HG03342 (cell line): ENCODE measurements around the gene LTBP1.
"Not testable (repeated sequence)": the region's sequence is repeated elsewhere in the genome, so short reads cannot be mapped to it uniquely, and the experiment has no call there.

Experiments
- ATAC-seq: cut with Tn5 transposase; IDR thresholded peaks from one replicate; pipeline ENCODE4 v1.9.1; 2021; ENCODE audit warnings: mild to moderate bottlenecking, moderate library complexity; ENCODE audit not compliant: unreplicated experiment

Gene LTBP1

DNA sequence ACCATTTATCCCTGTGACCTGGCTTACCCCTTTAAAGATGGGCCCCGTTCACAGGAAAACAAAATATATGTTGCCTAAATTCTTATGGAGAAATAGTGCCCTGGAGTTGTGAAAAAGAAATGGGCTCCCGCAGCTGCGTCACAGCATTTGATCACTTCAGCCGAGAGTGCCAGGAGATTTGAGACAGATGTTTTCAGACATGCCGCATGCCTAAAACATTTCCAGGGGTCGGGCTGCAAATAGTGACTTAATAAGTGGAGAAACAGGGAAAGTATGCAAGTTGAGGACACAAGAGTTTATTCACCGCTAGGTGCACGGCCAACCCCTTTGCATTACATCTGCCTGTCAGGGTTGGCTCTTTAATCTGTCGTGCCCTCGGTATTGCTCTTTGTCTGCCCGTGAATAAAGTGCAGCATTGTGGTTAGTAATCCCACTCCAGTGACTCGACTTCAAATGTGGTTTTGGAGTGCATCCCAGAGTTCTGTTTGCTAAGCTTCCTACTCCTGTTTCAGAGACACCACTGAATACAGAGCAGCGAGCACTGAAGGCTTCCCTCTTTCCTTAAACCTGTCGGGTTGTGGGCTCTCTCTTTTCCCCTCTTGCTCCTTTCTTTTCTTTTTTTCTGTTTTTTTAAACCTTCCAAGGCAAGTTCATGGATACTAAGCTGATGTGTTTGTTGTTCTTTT lies 187.5 kb downstream of the LTBP1 start:
- ATAC-seq: no peak

GRCh38 chr2:33134791-33135560 lies 188.2 kb downstream of the LTBP1 start:
- ATAC-seq: no peak

DNA sequence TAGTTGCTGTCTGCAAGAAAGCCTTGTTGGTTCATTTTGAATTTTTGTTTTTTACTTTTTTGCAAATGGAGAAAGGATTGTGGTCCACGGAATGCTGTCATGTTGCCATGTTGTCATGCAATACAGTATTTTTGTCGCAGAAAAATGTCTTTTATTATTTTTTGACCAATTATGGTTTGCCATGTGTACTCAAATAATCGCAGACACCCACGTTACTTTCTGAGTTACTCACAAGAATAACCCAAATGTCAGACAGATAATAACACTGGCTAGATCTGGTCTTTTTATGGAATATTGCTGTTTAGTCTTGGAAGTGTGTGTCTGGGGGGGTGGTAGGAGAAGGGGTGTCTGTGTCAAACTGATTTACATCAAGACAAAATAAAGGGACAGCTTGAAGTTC lies 188.9 kb downstream of the LTBP1 start:
- no peak for ATAC-seq

DNA sequence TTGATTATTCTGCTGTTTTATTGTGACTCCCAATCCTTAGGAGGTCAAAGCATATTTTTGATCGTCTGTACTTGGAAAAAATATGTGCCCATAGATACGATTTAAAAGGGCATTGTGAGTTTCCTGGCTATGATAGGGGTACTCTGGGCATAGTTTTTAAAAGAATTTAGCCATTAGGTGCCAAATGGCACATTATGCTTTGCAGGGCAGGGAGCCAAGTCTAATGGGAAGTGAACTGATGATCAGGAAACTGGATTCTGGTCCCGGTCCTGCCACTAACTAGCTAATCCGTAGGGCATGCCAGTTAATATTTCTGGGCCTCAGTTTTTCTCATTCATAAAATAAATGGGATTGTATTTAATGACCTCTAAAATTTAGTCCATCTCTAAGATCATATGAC lies 189.3 kb downstream of the LTBP1 start:
- ATAC-seq: no peak

DNA sequence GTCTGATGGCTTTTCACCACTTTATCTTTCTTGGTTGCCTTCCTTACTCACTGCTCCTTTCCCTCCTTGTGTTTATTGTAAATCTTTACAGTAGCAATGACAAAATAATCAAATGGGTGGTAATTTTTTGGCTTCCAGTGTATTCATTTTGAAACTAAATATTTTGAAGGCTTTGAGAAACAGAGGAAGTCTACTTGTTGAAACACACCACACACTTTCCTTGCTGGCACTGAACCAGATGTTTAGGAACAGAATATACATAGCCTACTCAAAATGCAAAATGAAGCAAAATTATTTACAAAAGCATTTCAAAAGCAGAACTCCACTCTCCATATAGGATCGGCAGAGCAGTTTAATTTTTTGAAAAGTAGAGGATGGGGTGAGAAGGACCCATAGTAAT lies 189.8 kb downstream of the LTBP1 start:
- no peak for ATAC-seq

- no peak for ATAC-seq
Measured at GRCh38 chr2:33137331-33137730, 190.6 kb downstream of the LTBP1 start.

GRCh38 chr2:33139949-33140348 lies 193.2 kb downstream of the LTBP1 start:
- no peak for ATAC-seq

GRCh38 chr2:33141476-33141875 lies 194.7 kb downstream of the LTBP1 start:
- no peak for ATAC-seq

GRCh38 chr2:33142810-33143209 lies 196.1 kb downstream of the LTBP1 start:
- no peak for ATAC-seq

GRCh38 chr2:33144243-33144642 lies 197.5 kb downstream of the LTBP1 start:
- ATAC-seq: no peak

DNA sequence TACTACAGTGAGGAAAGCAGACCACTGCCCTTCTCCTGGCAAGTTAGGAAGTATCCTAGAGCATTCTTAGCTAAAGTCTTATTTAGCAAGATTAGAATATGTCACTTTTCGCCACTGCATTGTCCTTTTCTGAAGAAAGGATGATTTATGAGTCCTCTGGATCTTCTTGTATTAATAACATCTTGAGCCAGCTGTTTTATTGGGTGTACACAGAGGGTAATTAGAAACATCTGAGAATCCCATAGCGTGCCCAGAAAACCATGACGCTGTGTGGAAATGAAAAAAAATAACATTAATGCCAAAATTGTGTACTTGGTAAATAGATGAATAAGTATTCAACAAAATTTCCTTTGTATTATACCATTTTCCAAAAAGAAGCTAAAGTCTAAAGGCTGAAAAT lies 198.7 kb downstream of the LTBP1 start:
- no peak for ATAC-seq

DNA sequence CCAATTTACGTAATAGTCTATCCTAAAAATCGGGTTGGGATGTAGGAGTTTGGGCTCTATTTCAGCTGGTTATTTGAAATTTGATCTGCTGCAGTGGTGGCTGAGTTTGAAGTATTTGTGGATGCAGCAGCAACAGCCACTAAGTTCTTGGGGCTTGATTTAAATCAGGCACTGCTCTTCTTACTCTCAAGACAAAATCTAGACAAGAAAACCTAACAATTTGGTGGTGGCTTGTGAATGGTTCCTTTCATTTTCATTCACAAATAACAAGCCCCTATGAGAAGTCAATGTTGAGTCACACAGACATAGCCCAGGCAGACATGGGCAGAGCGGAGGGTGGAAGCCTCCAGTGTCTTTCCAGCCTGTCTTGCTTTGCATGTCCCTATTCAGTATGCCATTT lies 199.3 kb downstream of the LTBP1 start:
- no peak for ATAC-seq

- no peak for ATAC-seq
Measured at GRCh38 chr2:33153008-33153407, 206.3 kb downstream of the LTBP1 start.

DNA sequence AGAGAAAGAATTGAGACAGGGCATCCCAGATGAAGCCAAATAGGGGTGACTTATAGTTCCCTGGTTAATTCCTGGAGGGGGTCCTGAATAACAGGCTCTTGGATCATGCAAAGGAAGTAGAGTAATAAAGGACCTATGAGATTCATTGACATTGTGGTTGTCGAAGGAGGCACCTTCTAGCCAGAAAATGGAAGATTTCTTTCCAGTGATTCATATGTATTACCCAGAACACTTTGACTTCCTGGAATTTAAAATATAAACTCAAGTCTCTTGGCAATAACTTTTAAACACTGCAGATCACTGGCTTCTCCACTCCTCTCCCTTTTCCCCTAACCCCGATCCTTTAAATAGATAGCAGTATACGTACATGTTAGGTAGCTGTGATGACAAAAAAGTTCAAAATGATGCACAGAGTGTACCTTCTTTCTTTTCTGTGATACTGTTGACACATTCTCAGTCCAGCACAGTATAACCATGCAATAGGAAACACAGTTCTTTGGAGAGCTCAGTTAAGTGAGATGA lies 211.8 kb downstream of the LTBP1 start:
- ATAC-seq: no peak

GRCh38 chr2:33160191-33160590 lies 213.4 kb downstream of the LTBP1 start:
- ATAC-seq: no peak

- no peak for ATAC-seq
Measured at GRCh38 chr2:33166287-33166881, 219.6 kb downstream of the LTBP1 start.

DNA sequence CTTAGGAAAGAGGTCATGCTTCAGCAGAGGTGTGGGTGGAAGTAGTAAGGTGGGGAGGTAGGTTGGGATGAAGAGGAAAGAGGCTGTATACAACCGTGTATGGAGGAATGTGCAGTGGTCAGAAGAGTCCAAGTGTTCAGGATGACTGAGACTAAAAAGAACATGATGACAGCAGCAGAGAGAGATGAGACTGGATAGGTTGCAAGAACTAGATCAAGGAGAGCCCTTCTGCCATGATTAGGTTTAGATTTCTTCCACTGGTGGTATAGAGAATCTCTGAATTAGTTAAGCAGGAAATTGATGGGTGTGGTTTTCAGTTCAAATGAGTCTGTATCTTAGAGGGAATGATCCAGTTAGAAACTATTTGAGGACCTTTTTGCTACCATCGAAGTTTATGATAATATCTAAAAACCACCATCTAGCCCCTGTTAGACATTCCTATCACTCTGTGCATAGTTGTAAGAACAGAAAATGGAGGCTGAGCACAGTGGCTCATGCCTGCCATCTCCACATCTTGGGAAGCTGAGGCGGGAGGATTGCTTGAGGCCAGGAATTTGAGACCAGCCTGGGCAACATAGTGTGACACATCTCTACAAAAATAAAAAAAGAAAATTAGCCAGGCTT lies 221.0 kb downstream of the LTBP1 start:
- no peak for ATAC-seq

DNA sequence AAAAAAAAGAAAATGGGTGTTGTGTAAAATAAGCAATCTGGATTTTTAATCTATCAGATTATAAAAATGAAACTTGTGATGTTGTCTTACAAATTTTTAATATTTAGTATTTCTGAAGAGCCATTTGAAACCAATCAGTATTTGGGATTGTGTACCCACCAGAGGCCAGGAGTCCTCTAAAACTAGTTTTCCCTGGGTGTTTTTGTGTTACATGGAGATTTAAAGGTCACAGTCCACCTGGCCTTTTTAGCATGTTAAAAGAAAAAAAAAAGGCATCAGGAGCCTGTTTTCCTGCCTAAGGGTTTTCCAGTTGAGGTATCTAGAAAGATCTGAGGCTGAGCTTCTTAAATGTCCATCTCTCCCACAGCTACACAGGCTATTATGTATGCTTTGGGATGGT lies 221.7 kb downstream of the LTBP1 start:
- ATAC-seq: no peak

DNA sequence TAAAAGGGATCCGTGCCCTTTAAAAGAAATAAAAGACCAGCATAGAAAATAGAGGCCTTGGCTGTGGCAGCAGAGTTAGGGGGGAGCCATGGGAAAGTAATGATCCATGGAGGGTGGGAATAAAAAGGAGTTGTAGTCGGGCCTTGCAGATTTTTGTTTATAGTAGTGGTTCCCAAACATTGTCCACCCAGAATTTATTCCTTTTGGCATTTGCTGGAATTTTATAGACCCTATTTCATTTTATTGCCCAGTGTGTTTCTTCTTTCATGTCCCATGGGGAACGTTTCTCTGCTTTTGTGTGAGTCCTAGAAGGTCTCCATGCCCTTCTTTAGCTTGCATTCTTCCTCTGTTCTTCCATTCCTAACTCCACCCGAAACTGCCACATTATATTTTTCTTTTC lies 222.2 kb downstream of the LTBP1 start:
- ATAC-seq: no peak

DNA sequence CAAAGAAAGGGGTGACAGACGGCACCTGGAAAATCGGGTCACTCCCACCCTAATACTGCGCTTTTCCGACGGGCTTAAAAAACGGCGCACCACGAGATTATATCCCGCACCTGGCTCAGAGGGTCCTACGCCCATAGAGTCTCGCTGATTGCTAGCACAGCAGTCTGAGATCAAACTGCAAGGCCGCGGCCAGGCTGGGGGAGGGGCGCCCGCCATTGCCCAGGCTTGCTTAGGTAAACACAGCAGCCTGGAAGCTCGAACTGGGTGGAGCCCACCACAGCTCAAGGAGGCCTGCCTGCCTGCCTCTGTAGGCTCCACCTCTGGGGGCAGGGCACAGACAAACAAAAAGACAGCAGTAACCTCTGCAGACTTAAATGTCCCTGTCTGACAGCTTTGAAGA lies 223.5 kb downstream of the LTBP1 start:
- not testable (repeated sequence) for ATAC-seq

- no peak for ATAC-seq
Measured at GRCh38 chr2:33177627-33178026, 230.9 kb downstream of the LTBP1 start.

DNA sequence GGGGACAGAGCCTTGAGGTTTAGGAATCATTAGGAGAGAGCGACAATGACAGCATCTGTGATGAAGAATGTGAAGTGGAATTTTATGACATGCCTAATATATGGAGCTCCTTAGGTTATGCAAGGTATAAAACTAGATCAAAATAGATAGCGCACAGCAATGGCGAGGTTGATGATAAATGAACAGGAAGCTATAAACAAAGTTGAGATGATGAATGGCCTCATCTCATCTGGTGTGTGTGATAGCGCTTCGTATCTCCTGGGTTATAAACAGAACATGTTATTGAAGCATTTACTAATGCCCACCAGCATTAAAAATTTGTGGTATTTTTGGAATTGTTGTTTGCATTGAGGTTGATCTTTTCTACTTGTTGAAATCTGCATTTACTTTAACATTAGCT lies 231.5 kb downstream of the LTBP1 start:
- no peak for ATAC-seq
